Stomach (tissue), 9 donors: ENCODE data around the gene KCNN3. TPM values are rescaled to one million over a fixed set of nuclear protein-coding genes. Genes with fewer than 3 reads are reported as not detected.

Experiments used
- DNase-seq, 2 donors: peaks; one replicate each; pipeline versions ENCODE4 v3.0.0 to v3.0.0-alpha.2; 2013 to 2019
- H3K27ac ChIP-seq, 5 donors: fragments of 200-600 bp in 4 of 5; sonication (generic) in 4 of 5; one replicate each; pipeline ENCODE4 v1.5.1; 2013 to 2019; ENCODE audit warnings: mild to moderate bottlenecking in 1 of 5, moderate library complexity in 1 of 5
- H3K27me3 ChIP-seq, 3 donors: fragments of 200-600 bp; sonication (generic); one replicate each; pipeline ENCODE4 v1.5.1; 2017 to 2019; ENCODE audit warnings: mixed run types in 1 of 3
- H3K36me3 ChIP-seq, 4 donors: fragments of 200-600 bp; sonication (generic); 1 replicate in 3 of 4; 2 replicates in 1 of 4; pipeline ENCODE4 v1.5.1; 2016 to 2019
- H3K4me1 ChIP-seq, 4 donors: fragments of 200-600 bp; sonication (generic); one replicate each; pipeline ENCODE4 v1.5.1; 2016 to 2019
- H3K4me3 ChIP-seq, 4 donors: fragments of 200-600 bp; sonication (generic) in 3 of 4; one replicate each; pipeline ENCODE4 v1.5.1; 2016 to 2019; ENCODE audit warnings: mild to moderate bottlenecking in 1 of 4
- H3K9me3 ChIP-seq, 4 donors: fragments of 200-600 bp; sonication (generic); one replicate each; pipeline ENCODE4 v1.5.1; 2016 to 2019
- CTCF ChIP-seq, 7 experiments: fragments of 450-650 bp in 4 of 7; fragments of 200-600 bp in 3 of 7; sonication (generic) in 3 of 7; IDR thresholded peaks; one replicate each; pipeline ENCODE4 v1.5.1; 2016 to 2019; ENCODE audit warnings: antibody characterized with exemption in 7 of 7, control low read depth in 2 of 7, mild to moderate bottlenecking in 1 of 7
- EP300 ChIP-seq: sonication (generic); formaldehyde crosslinking; IDR thresholded peaks from one replicate; pipeline ENCODE4 v1.6.1; 2017; ENCODE audit warnings: antibody characterized with exemption
- POLR2A ChIP-seq, 4 donors: fragments of 450-650 bp; IDR thresholded peaks; one replicate each; pipeline ENCODE4 v1.6.1; 2016; ENCODE audit warnings: antibody characterized with exemption in 4 of 4, control low read depth in 2 of 4, mild to moderate bottlenecking in 1 of 4, moderate library complexity in 1 of 4
- POLR2AphosphoS5 ChIP-seq, 3 donors: sonication (generic); formaldehyde crosslinking; IDR thresholded peaks; one replicate each; pipeline ENCODE4 v1.6.1; 2016; ENCODE audit warnings: antibody characterized with exemption in 3 of 3
- WGBS, 5 donors: extraction: QIAGEN DNeasy Blood & Tissue Kit in 3 of 5; methylation state at CpG; one replicate each; pipeline versions ENCODE4 v1.1.5 to v1.1.7; 2013 to 2018; 5-methylcytosine and 5-hydroxymethylcytosine counted together
- intact Hi-C: fragments of 100-400 bp; cut with DNase I; formaldehyde crosslinking; loops from one replicate; pipeline ENCODE4 v1.15.1; 2023; ENCODE audit warnings: low total_unique reads
- polyA plus RNA-seq, 3 donors: library from polyadenylated mRNA; stranded (reverse); fragments of 200-250 nt; gene quantifications; one replicate each; pipeline ENCODE4 v1.2.3, GENCODE V29; 2013
- total RNA-seq, 5 donors: library from RNA; depleted of rRNA; stranded (reverse); fragments of >200 nt; gene quantifications; one replicate each; pipeline versions ENCODE4 v1.1.0 to v1.2.3, GENCODE V29; 2014 to 2016
- donor health status: healthy with polysubstance abuse.
- donor health status: Bipolar disorder and iron deficiency.
- donor health status: healthy.

The KCNN3 gene
- total and polyA plus RNA-seq, 8 donors: 0.19 to 10.7 (median 2.3) TPM

GRCh38 chr1:154812877-154813276 lies 57.2 kb downstream of the KCNN3 start:
- no peaks in the 10 kb centered on the region for H3K36me3 ChIP-seq
- peak overlapping the region in 1 of 5 donors; percentile 24 for H3K27ac ChIP-seq
- TF ChIP-seq POLR2A (IDR thresholded peaks at IDR 0.05): no peak
- TF ChIP-seq POLR2AphosphoS5 (IDR thresholded peaks at IDR 0.05): no peak
- TF ChIP-seq EP300: no peak
- no peak for TF ChIP-seq CTCF (IDR thresholded peaks at IDR 0.05)
- intact Hi-C loops: no loop called here
- H3K4me1 ChIP-seq: peaks cover 0 to 19% (median 9%) of the 10 kb centered on the region in 4 donors
- 67 to 85% (median 75%) methylated on average over 3 of the region's 3 CpGs for WGBS, 5 donors
- no peak overlapping the region for H3K4me3 ChIP-seq
- H3K27me3 ChIP-seq: peaks cover 0 to 22% (median 8%) of the 10 kb centered on the region in 3 donors
- H3K9me3 ChIP-seq: no peaks in the 10 kb centered on the region
- no peak for DNase-seq

GRCh38 chr1:154810571-154810970 lies 59.5 kb downstream of the KCNN3 start:
- no peak for TF ChIP-seq CTCF (IDR thresholded peaks at IDR 0.05)
- Histone ChIP-seq H3K27ac (peak overlapping the region in 2 of 5 donors; percentile 42 to 48), H3K4me3 (no peak overlapping the region), H3K36me3 (no peaks in the 10 kb centered on the region), H3K9me3 (no peaks in the 10 kb centered on the region), H3K4me1 (peaks cover 0 to 19% (median 9%) of the 10 kb centered on the region in 4 donors), H3K27me3 (peaks cover 0 to 45% (median 8%) of the 10 kb centered on the region in 3 donors)
- intact Hi-C loops: no loop called here
- DNase-seq: no peak
- 86 to 100% (median 91%) methylated on average over 1 of the region's 1 CpG; no CpG with 5 or more reads in 1 of the 5 donors for WGBS, 5 donors

- TF ChIP-seq POLR2A (IDR thresholded peaks at IDR 0.05) (no peak), EP300 (no peak), CTCF (IDR thresholded peaks at IDR 0.05) (no peak), POLR2AphosphoS5 (IDR thresholded peaks at IDR 0.05) (no peak)
- peaks cover 0 to 54% (median 8%) of the 10 kb centered on the region in 3 donors for H3K27me3 ChIP-seq
- no peaks in the 10 kb centered on the region for H3K36me3 ChIP-seq
- H3K4me3 ChIP-seq: no peak overlapping the region
- H3K9me3 ChIP-seq: no peaks in the 10 kb centered on the region
- peak in 1 of 2 donors; percentile 53 for DNase-seq
- H3K27ac ChIP-seq: peak overlapping the region in 3 of 5 donors; percentile 21 to 48 (median 42)
- intact Hi-C loops: no loop called here
- H3K4me1 ChIP-seq: peaks cover 0 to 19% (median 9%) of the 10 kb centered on the region in 4 donors
- 55 to 66% (median 56%) methylated on average over 6 to 7 of the region's 7 CpGs for whole genome bisulfite sequencing, 5 donors
Measured at GRCh38 chr1:154809436-154810413, 60.4 kb downstream of the KCNN3 start.

- DNase-seq: peak in 1 of 2 donors; percentile 19
- 46 to 57% (median 55%) methylated on average over 12 to 17 of the region's 17 CpGs for WGBS, 5 donors
- Histone ChIP-seq H3K27me3 (peaks cover 0 to 56% (median 6%) of the 10 kb centered on the region in 3 donors), H3K27ac (peak overlapping the region in 1 of 5 donors; percentile 21), H3K4me3 (no peak overlapping the region), H3K4me1 (peaks cover 0 to 19% (median 8%) of the 10 kb centered on the region in 4 donors), H3K36me3 (no peaks in the 10 kb centered on the region), H3K9me3 (no peaks in the 10 kb centered on the region)
- no peak for TF ChIP-seq EP300
- no peak for TF ChIP-seq POLR2AphosphoS5 (IDR thresholded peaks at IDR 0.05)
- TF ChIP-seq CTCF (IDR thresholded peaks at IDR 0.05): no peak
- no peak for TF ChIP-seq POLR2A (IDR thresholded peaks at IDR 0.05)
- intact Hi-C loops: no loop called here
Measured at GRCh38 chr1:154808909-154809262, 61.2 kb downstream of the KCNN3 start.
